Large intestine (tissue), 12 donors: Measurements from ENCODE around the gene PROK2. TPM values are rescaled to one million over a fixed set of nuclear protein-coding genes. Genes with fewer than 3 reads are reported as not detected.

Source experiments
- DNase-seq, 2 donors: peaks; one replicate each; pipeline versions ENCODE4 v3.0.0 to v3.0.0-alpha.2; 2013
- H3K27ac ChIP-seq: one replicate; pipeline ENCODE4 v1.5.1; 2013; ENCODE audit warnings: low read length
- H3K27me3 ChIP-seq: 2 replicates; pipeline ENCODE4 v1.6.1; 2013; ENCODE audit warnings: low read length; ENCODE audit not compliant: control insufficient read depth, insufficient read depth
- H3K36me3 ChIP-seq: 2 replicates; pipeline ENCODE4 v1.6.1; 2013; ENCODE audit warnings: low read length; ENCODE audit not compliant: control insufficient read depth, insufficient read depth
- H3K4me1 ChIP-seq: one replicate; pipeline ENCODE4 v1.6.1; 2013; ENCODE audit warnings: low read length; ENCODE audit not compliant: control insufficient read depth, insufficient read depth
- H3K4me3 ChIP-seq: one replicate; pipeline ENCODE4 v1.5.1; 2013; ENCODE audit warnings: low read length
- H3K9me3 ChIP-seq: one replicate; pipeline ENCODE4 v1.6.1; 2013; ENCODE audit warnings: mild to moderate bottlenecking, low read depth, low read length, moderate library complexity; ENCODE audit not compliant: control insufficient read depth
- WGBS: methylation state at CpG from one replicate; pipeline ENCODE4 v1.1.5; 2013; ENCODE audit warnings: low lambda C conversion rate; ENCODE audit not compliant: insufficient coverage; 5-methylcytosine and 5-hydroxymethylcytosine counted together
- long read RNA-seq, 11 donors: transcript quantifications; one replicate each; lab custom pipeline, GENCODE V29; 2026
- polyA plus RNA-seq: library from polyadenylated mRNA; unstranded; fragments of 120-200 nt; gene quantifications from one replicate; pipeline ENCODE4 v1.2.1, GENCODE V29; 2013

PROK2 gene, protein sequence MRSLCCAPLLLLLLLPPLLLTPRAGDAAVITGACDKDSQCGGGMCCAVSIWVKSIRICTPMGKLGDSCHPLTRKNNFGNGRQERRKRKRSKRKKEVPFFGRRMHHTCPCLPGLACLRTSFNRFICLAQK
- 0.67 TPM for polyA plus RNA-seq
- long read RNA-seq, donor 1: 0 reads
- long read RNA-seq, donor 2: 0 reads
- long read RNA-seq, donor 3: 0 reads
- long read RNA-seq, donor 4: 0 reads
- long read RNA-seq, donor 5: 0 reads
- long read RNA-seq, donor 6: 0 reads
- long read RNA-seq, donor 7: 0 reads
- long read RNA-seq, donor 8: 0 reads
- long read RNA-seq, donor 9: 0 reads
- long read RNA-seq, donor 10: 0 reads
- long read RNA-seq, donor 11: 0 reads

DNA sequence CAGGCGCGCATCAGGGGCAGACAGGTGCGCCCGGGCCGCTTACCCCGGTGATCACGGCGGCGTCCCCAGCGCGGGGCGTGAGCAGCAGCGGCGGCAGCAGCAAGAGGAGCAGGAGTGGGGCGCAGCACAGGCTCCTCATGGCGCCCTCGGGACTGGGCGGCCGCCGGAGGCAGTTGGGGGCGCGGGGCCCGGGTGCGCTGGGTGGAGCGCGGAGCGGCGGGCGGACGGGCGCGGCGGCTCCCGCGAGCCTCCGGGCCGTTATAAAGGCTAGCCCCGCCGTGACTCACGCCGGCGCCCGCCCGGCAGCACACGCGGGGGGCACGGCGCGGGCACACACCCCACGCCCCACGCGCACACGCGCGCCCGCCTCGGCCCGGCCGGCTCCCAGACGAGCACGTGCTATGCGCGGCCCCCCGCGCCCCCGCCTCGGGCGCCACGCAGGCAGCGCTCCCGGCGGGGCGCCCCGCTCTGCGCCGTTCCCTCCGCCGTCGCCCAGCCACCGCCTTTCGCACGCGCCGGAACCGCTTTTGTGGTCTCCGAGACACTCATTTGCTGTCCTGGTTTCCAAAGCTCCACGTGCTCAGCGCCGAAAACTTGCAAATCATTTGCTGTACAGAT is at the start of gene PROK2:
PROK2 (minus strand) TSS at position 235 of the 618 bp plus-strand sequence; CDS start at position 139, 96 bp downstream.
- Histone ChIP-seq H3K27me3 (peaks cover 73% of the 10 kb centered on the region), H3K9me3 (no peaks in the 10 kb centered on the region), H3K4me3 (no peak within 1 kb of the TSS), H3K36me3 (no peaks in the 10 kb centered on the region), H3K4me1 (no peaks in the 10 kb centered on the region), H3K27ac (no peak within 1 kb of the TSS)
- no CpG with 5 or more reads among the region's 89 CpGs for WGBS
- peak in 1 of 2 donors; percentile 17 for DNase-seq

GRCh38 chr3:71831599-71831998 is 46.7 kb upstream of the PROK2 start:
- no peak overlapping the region for H3K27ac ChIP-seq
- H3K4me1 ChIP-seq: no peaks in the 10 kb centered on the region
- H3K4me3 ChIP-seq: no peak overlapping the region
- H3K36me3 ChIP-seq: no peaks in the 10 kb centered on the region
- H3K27me3 ChIP-seq: peaks cover 3% of the 10 kb centered on the region
- no peaks in the 10 kb centered on the region for H3K9me3 ChIP-seq
- WGBS: 60% methylated on average over 1 of the region's 2 CpGs
- DNase-seq: no peak

- H3K4me1 ChIP-seq: no peaks in the 10 kb centered on the region
- no peak overlapping the region for H3K27ac ChIP-seq
- no CpG with 5 or more reads among the region's 5 CpGs for WGBS
- H3K27me3 ChIP-seq: peaks cover 3% of the 10 kb centered on the region
- no peaks in the 10 kb centered on the region for H3K9me3 ChIP-seq
- no peak overlapping the region for H3K4me3 ChIP-seq
- no peaks in the 10 kb centered on the region for H3K36me3 ChIP-seq
- DNase-seq: no peak
Measured at GRCh38 chr3:71825551-71826283, 40.8 kb upstream of the PROK2 start.

GRCh38 chr3:71821116-71821515 is 36.2 kb upstream of the PROK2 start:
- Histone ChIP-seq H3K9me3 (no peaks in the 10 kb centered on the region), H3K36me3 (no peaks in the 10 kb centered on the region), H3K4me1 (no peaks in the 10 kb centered on the region), H3K4me3 (no peak overlapping the region), H3K27ac (no peak overlapping the region), H3K27me3 (no peaks in the 10 kb centered on the region)
- 83% methylated on average over 1 of the region's 3 CpGs for WGBS
- no peak for DNase-seq

DNA sequence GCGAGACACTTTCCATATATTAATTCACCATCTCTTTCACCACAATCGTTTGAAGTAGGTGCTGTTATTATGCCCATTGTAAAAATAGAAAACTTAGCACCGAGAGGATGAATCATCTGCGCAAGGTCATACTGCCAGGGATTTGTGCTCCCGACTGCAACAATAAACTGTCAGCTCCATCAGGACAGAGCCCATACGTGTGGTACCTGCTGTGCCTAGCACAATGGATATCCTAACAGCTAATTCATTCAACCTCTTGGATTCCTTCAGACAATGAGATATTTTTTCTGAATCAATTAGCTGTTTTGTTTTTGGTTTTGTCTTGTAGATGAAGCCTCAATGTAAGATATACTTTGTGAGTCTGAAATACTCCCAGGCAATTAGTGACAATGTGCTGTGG is 32.3 kb upstream of the PROK2 start:
- peaks cover 3% of the 10 kb centered on the region for H3K27me3 ChIP-seq
- H3K4me3 ChIP-seq: no peak overlapping the region
- no peak for DNase-seq
- WGBS: 50% methylated on average over 2 of the region's 6 CpGs
- H3K27ac ChIP-seq: no peak overlapping the region
- no peaks in the 10 kb centered on the region for H3K9me3 ChIP-seq
- H3K4me1 ChIP-seq: no peaks in the 10 kb centered on the region
- no peaks in the 10 kb centered on the region for H3K36me3 ChIP-seq

DNA sequence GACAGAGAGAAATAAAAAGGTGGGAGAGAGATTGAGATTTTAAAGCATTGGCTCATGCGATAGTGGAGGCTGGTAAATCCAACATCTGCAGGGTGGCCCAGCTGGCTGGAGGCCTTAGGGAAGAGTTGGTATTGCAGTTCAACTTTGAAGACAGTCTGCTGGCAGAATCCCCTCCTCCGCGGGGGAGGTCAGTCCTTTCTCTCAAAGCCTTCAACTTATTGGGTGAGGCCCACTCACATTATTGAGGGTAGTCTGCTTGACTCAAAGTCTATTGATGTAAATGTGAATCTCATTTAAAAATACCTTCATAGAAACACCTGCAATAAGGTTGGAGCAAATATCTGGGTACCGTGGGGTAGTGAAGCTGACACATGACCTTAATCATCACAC is 31.8 kb upstream of the PROK2 start:
- 88% methylated on average over 1 of the region's 4 CpGs for WGBS
- H3K36me3 ChIP-seq: no peaks in the 10 kb centered on the region
- H3K4me1 ChIP-seq: no peaks in the 10 kb centered on the region
- no peak overlapping the region for H3K4me3 ChIP-seq
- no peak overlapping the region for H3K27ac ChIP-seq
- DNase-seq: no peak
- H3K27me3 ChIP-seq: peaks cover 3% of the 10 kb centered on the region
- H3K9me3 ChIP-seq: no peaks in the 10 kb centered on the region

GRCh38 chr3:71815340-71816067 is 30.6 kb upstream of the PROK2 start:
- peaks cover 3% of the 10 kb centered on the region for H3K27me3 ChIP-seq
- WGBS: 100% methylated on average over 1 of the region's 7 CpGs

GRCh38 chr3:71813704-71814103 is 28.8 kb upstream of the PROK2 start:
- DNase-seq: no peak
- Histone ChIP-seq H3K36me3 (no peaks in the 10 kb centered on the region), H3K4me1 (no peaks in the 10 kb centered on the region), H3K4me3 (no peak overlapping the region), H3K9me3 (no peaks in the 10 kb centered on the region), H3K27me3 (peaks cover 9% of the 10 kb centered on the region), H3K27ac (no peak overlapping the region)
- no CpG with 5 or more reads among the region's 3 CpGs for WGBS

More at GRCh38 chr3:71815340-71816067, 30.6 kb upstream of the PROK2 start:
- Histone ChIP-seq H3K36me3 (no peaks in the 10 kb centered on the region), H3K4me1 (no peaks in the 10 kb centered on the region), H3K27ac (no peak overlapping the region), H3K9me3 (no peaks in the 10 kb centered on the region), H3K4me3 (no peak overlapping the region)
- no peak for DNase-seq

DNA sequence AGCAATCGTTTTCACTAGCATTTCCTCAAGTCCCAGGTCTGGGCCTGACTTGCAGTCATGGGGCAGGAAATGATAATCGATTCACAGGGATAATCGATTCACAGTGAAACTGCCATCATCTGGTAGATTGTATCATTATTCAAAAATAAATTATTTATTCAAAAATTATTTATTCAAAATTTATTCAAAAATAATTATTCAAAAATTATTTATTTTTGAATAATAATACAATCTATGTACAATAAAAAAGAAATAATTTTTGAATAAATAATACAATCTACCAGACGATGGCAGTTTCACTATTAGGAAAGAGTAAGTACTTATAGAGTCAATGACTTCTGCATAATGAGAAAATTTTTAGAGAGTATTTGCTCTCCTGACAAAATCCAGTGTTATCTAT is 28.1 kb upstream of the PROK2 start:
- WGBS: 100% methylated on average over 1 of the region's 4 CpGs
- no peak overlapping the region for H3K4me3 ChIP-seq
- DNase-seq: no peak
- no peaks in the 10 kb centered on the region for H3K9me3 ChIP-seq
- H3K4me1 ChIP-seq: no peaks in the 10 kb centered on the region
- H3K36me3 ChIP-seq: no peaks in the 10 kb centered on the region
- peaks cover 10% of the 10 kb centered on the region for H3K27me3 ChIP-seq
- no peak overlapping the region for H3K27ac ChIP-seq

- Histone ChIP-seq H3K4me1 (no peaks in the 10 kb centered on the region), H3K9me3 (no peaks in the 10 kb centered on the region), H3K27ac (no peak overlapping the region), H3K27me3 (peaks cover 11% of the 10 kb centered on the region), H3K4me3 (no peak overlapping the region), H3K36me3 (no peaks in the 10 kb centered on the region)
- 80% methylated on average over 1 of the region's 3 CpGs for WGBS
- no peak for DNase-seq
Measured at GRCh38 chr3:71810056-71810455, 25.1 kb upstream of the PROK2 start.
